SU-DHL-6 (cell line): ENCODE data around the gene DGKK.

Experiments
- H2AFZ ChIP-seq: fragments of 200-600 bp; sonication (generic); 2 replicates; pipeline ENCODE4 v1.6.1; 2014; ENCODE audit warnings: low read depth, mild to moderate bottlenecking, moderate library complexity, mixed read lengths, antibody characterized with exemption, low read length; ENCODE audit not compliant: severe bottlenecking
- H3F3A ChIP-seq: fragments of 200-600 bp; shearing (Covaris generic); 2 replicates; pipeline ENCODE4 v1.6.0; 2016; ENCODE audit warnings: antibody characterized with exemption, mild to moderate bottlenecking; ENCODE audit not compliant: insufficient read depth
- H3K27ac ChIP-seq: fragments of 200-600 bp; sonication (generic); 2 replicates; pipeline ENCODE4 v1.5.1; 2016; ENCODE audit warnings: low read depth, mild to moderate bottlenecking, low read length, moderate library complexity, mixed read lengths
- H3K27me3 ChIP-seq: fragments of 200-600 bp; sonication (generic), shearing (Covaris generic); 2 replicates; pipeline ENCODE4 v1.6.0; 2014; ENCODE audit warnings: mild to moderate bottlenecking, low read length
- H3K36me3 ChIP-seq: fragments of 200-600 bp; sonication (generic); 2 replicates; pipeline ENCODE4 v1.6.1; 2014; ENCODE audit warnings: mild to moderate bottlenecking, low read length, mixed read lengths
- H3K4me2 ChIP-seq: fragments of 300-600, 200-600 bp; shearing (Covaris generic), sonication (generic); 2 replicates; pipeline ENCODE4 v1.6.0; 2014; ENCODE audit warnings: low read length, low read depth, mild to moderate bottlenecking; ENCODE audit not compliant: poor library complexity, severe bottlenecking
- H3K4me3 ChIP-seq: fragments of 200-600 bp; sonication (generic); 2 replicates; pipeline ENCODE4 v1.5.1; 2014; ENCODE audit warnings: antibody characterized with exemption, low read length, mild to moderate bottlenecking, mixed read lengths; ENCODE audit not compliant: insufficient read depth, poor library complexity, severe bottlenecking
- H3K79me2 ChIP-seq: fragments of 200-600 bp; sonication (generic); 2 replicates; pipeline ENCODE4 v1.6.1; 2014; ENCODE audit warnings: mild to moderate bottlenecking, low read length, moderate library complexity; ENCODE audit not compliant: insufficient read depth
- H3K9ac ChIP-seq: fragments of 200-600 bp; sonication (generic); 2 replicates; pipeline ENCODE4 v1.7.0; 2014; ENCODE audit warnings: mild to moderate bottlenecking, low read length
- H3K9me2 ChIP-seq: fragments of 200-600 bp; sonication (generic); replicated peaks from 2 replicates; pipeline ENCODE4 v1.6.1; 2014; ENCODE audit warnings: low read length; ENCODE audit not compliant: insufficient read depth
- H3K9me3 ChIP-seq: fragments of 200-600 bp; sonication (generic); 2 replicates; pipeline ENCODE4 v1.6.1; 2014; ENCODE audit warnings: low read length, mixed read lengths; ENCODE audit not compliant: insufficient read depth
- H4K20me1 ChIP-seq: fragments of 200-600 bp; sonication (generic); 2 replicates; pipeline ENCODE4 v1.6.1; 2014; ENCODE audit warnings: low read depth, mild to moderate bottlenecking, antibody characterized with exemption, low read length, moderate library complexity, mixed read lengths
- EZH2phosphoT487 ChIP-seq: fragments of 200-600 bp; sonication (generic), shearing (Covaris generic); conservative IDR thresholded peaks from 2 replicates; pipeline ENCODE4 v1.6.1; 2018; ENCODE audit warnings: mild to moderate bottlenecking, antibody characterized with exemption, low read length, moderate library complexity, mixed read lengths
- TF ChIP-seq, protein P1 (sequence below): fragments of 200-600 bp; sonication (generic); IDR thresholded peaks from one replicate; pipeline ENCODE4 v1.5.1; 2017; ENCODE audit warnings: antibody characterized with exemption, mild to moderate bottlenecking, low read length, moderate library complexity; ENCODE audit not compliant: insufficient read depth, poor library complexity, severe bottlenecking

The DGKK gene

DNA sequence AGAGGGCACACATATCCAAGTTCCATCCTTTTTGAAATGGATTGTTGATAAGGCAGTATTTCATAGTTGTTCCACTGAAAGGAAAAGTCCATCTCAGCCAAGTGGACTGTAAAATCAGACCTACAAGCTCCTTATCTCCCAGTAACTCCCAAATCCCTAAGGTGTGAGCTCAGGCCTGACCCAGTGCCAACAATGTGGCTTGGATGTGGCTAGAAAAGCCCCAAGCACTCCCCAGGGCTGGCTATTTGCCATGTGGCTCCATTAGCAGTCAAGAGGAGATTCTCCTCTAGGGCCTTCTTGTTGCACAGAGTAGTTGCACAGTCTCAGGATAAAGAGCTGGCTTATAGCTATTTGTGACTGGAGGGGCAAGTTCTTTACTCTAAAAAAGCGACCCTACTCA lies 25.0 kb upstream of the DGKK start:
- H3K9ac ChIP-seq: no peak overlapping the region
- H3K4me2 ChIP-seq: no peak overlapping the region
- TF ChIP-seq, protein P1, sequence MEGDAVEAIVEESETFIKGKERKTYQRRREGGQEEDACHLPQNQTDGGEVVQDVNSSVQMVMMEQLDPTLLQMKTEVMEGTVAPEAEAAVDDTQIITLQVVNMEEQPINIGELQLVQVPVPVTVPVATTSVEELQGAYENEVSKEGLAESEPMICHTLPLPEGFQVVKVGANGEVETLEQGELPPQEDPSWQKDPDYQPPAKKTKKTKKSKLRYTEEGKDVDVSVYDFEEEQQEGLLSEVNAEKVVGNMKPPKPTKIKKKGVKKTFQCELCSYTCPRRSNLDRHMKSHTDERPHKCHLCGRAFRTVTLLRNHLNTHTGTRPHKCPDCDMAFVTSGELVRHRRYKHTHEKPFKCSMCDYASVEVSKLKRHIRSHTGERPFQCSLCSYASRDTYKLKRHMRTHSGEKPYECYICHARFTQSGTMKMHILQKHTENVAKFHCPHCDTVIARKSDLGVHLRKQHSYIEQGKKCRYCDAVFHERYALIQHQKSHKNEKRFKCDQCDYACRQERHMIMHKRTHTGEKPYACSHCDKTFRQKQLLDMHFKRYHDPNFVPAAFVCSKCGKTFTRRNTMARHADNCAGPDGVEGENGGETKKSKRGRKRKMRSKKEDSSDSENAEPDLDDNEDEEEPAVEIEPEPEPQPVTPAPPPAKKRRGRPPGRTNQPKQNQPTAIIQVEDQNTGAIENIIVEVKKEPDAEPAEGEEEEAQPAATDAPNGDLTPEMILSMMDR: no peak
- TF ChIP-seq EZH2phosphoT487: no peak
- no peaks in the 10 kb centered on the region for H3F3A ChIP-seq
- H3K9me2 ChIP-seq: no peaks in the 10 kb centered on the region
- H3K79me2 ChIP-seq: no peaks in the 10 kb centered on the region
- H3K36me3 ChIP-seq: no peaks in the 10 kb centered on the region
- no peaks in the 10 kb centered on the region for H4K20me1 ChIP-seq
- no peak overlapping the region for H2AFZ ChIP-seq
- H3K27me3 ChIP-seq: no peaks in the 10 kb centered on the region
- H3K4me3 ChIP-seq: no peak overlapping the region
- H3K9me3 ChIP-seq: no peaks in the 10 kb centered on the region
- no peak overlapping the region for H3K27ac ChIP-seq

DNA sequence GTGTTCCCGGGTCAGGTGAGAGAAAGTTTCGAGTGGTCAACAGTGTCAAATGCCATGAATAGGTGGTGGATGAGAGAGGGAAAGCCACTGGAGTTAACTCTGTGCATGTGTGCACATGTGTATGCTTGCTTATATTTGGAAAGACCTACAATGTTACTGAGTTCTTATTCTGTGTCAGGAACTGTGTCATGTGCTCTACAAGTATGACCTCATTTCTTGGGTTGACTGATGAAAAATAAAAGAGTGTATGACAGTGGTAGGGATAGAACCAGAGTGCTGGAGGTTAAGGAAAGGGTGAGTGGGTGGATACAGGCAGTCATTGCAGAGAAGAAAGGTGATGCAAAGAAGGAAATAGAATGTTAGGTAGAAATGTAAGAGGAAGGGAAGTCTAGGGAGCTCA lies 22.1 kb upstream of the DGKK start:
- H2AFZ ChIP-seq: no peak overlapping the region

DNA sequence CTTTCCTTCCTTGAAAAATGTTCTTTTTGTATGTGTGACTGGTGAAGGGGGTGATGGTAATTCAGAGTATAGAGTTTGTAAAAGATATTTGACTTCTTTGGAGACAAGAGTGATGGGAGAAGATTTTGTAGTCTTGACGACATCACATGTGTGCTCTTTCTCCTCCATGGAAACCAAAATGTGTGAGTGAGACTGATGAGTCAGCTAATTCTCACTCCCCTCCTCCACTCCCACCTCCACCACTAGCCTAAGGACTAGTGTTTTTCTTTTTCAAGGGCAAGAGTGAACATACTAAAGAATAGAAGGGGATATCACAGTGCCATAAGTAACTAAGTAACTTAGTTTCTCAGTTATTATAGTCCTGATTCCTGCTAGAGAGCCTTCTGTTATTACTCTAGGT lies 14.0 kb upstream of the DGKK start:
- H3K79me2 ChIP-seq: no peaks in the 10 kb centered on the region
- H3F3A ChIP-seq: no peaks in the 10 kb centered on the region
- H3K9me2 ChIP-seq: no peaks in the 10 kb centered on the region
- TF ChIP-seq, protein P1: no peak
- no peak for TF ChIP-seq EZH2phosphoT487
- no peak overlapping the region for H3K27ac ChIP-seq
- H4K20me1 ChIP-seq: no peaks in the 10 kb centered on the region
- no peaks in the 10 kb centered on the region for H3K36me3 ChIP-seq
- H3K9ac ChIP-seq: no peak overlapping the region
- H2AFZ ChIP-seq: no peak overlapping the region
- H3K4me2 ChIP-seq: no peak overlapping the region
- H3K4me3 ChIP-seq: no peak overlapping the region
- H3K9me3 ChIP-seq: no peaks in the 10 kb centered on the region
- H3K27me3 ChIP-seq: no peaks in the 10 kb centered on the region

More for the DNA sequence above, 22.1 kb upstream of the DGKK start:
- Histone ChIP-seq H3F3A (no peaks in the 10 kb centered on the region), H3K4me3 (no peak overlapping the region), H3K9ac (no peak overlapping the region), H4K20me1 (no peaks in the 10 kb centered on the region), H3K79me2 (no peaks in the 10 kb centered on the region), H3K36me3 (no peaks in the 10 kb centered on the region), H3K27ac (no peak overlapping the region), H3K9me3 (no peaks in the 10 kb centered on the region), H3K9me2 (no peaks in the 10 kb centered on the region), H3K27me3 (no peaks in the 10 kb centered on the region), H3K4me2 (no peak overlapping the region)
- TF ChIP-seq, protein P1: no peak
- TF ChIP-seq EZH2phosphoT487: no peak
